ENCODE measurements around the gene C1orf21. TPM values are rescaled to one million over a fixed set of nuclear protein-coding genes. Genes with fewer than 3 reads are reported as not detected.

The C1orf21 gene
- total and polyA plus RNA-seq, 2 donors (not counting 3 experiments of a cell fraction or from before 2014, with no cell fraction given): 0.79 to 8.5 TPM

DNA sequence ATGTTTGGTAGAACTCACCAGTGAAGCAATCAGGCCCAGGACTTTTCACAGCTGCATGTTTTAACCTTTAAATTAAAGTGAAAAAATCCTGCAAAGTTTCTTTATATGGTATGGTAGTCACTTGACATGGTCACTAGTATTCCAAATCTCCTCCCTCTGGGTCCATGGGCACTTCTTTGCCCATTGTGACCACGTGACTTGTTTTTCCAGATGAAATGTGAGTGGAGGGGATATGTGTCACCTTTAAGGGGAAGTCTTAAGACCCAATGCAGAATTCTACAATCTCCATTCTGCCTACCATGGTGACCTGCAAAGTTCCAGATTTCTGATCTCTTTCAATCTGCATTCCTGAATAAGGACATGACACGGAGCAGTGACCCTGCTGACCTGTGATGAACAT, 152.8 kb downstream of the C1orf21 start:
- ChIA-PET CTCF (no interaction called here), POLR2A (no interaction called here)
- BruUV-seq (replicated peaks): no TSS peak
- no peak for FAIRE-seq
- dilution Hi-C loops (cut with MboI; ENCODE audit: extremely low pct_ligation_motif_present, low sequenced_read_pairs) (no loop called here), intact Hi-C loops (cut with micrococcal nuclease) (no loop called here)
- Histone ChIP-seq H3K4me3 (replicated peaks in 1 of 3; ENCODE audit: insufficient read depth in 1 of 3, low read depth in 1 of 3, low read length in 3 of 3) (no peak overlapping the region), H3K4me2 (ENCODE audit: insufficient read depth, low read length) (no peak overlapping the region), H3K9me1 (replicated peaks; ENCODE audit: control insufficient read depth, extremely low read depth, insufficient read depth, low read length) (no peaks in the 10 kb centered on the region), H3K27me3 (ENCODE audit: control insufficient read depth in 2 of 2, insufficient read depth in 2 of 2, low read length in 2 of 2) (no peaks in the 10 kb centered on the region), H2AFZ (ENCODE audit: low read depth, low read length) (no peak overlapping the region), H3K9me3 (replicated peaks; ENCODE audit: control insufficient read depth, insufficient read depth, low read length) (no peaks in the 10 kb centered on the region), H3K4me1 (ENCODE audit: control insufficient read depth, extremely low read depth, insufficient read depth, low read length) (no peaks in the 10 kb centered on the region), H3K79me2 (ENCODE audit: control insufficient read depth, insufficient read depth, low read length) (no peaks in the 10 kb centered on the region), H3K27ac (ENCODE audit: insufficient read depth, low read depth, low read length) (no peak overlapping the region), H3K9ac (replicated peaks; ENCODE audit: extremely low read depth, insufficient read depth, low read length) (no peak overlapping the region), H3K36me3 (ENCODE audit: control insufficient read depth in 2 of 2, extremely low read depth in 1 of 2, insufficient read depth in 2 of 2, low read length in 2 of 2) (no peaks in the 10 kb centered on the region), H4K20me1 (replicated peaks; ENCODE audit: control insufficient read depth, extremely low read depth, insufficient read depth, low read length) (no peaks in the 10 kb centered on the region)
- TF ChIP-seq JUN (IDR thresholded peaks at IDR 0.05; ENCODE audit: borderline replicate concordance, insufficient read depth, insufficient read length, low read depth): no peak
- TF ChIP-seq GATA2 (IDR thresholded peaks at IDR 0.05; ENCODE audit: insufficient read depth, insufficient read length, low read depth, low read length): no peak
- TF ChIP-seq, protein P1, sequence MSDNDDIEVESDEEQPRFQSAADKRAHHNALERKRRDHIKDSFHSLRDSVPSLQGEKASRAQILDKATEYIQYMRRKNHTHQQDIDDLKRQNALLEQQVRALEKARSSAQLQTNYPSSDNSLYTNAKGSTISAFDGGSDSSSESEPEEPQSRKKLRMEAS (IDR thresholded peaks at IDR 0.05; ENCODE audit: insufficient read depth, insufficient read length): no peak
- no peak for TF ChIP-seq FOS (IDR thresholded peaks at IDR 0.05; ENCODE audit: borderline replicate concordance, insufficient read depth, low read length)
- TF ChIP-seq POLR2A (IDR thresholded peaks at IDR 0.05; ENCODE audit: low read depth, low read length): no peak
- no peak for TF ChIP-seq MYC (IDR thresholded peaks at IDR 0.05; ENCODE audit: low read depth, low read length)
- TF ChIP-seq POLR2AphosphoS5 (IDR thresholded peaks at IDR 0.05; ENCODE audit: insufficient read depth, low read depth, low read length): no peak
- no peak for TF ChIP-seq EZH2 (IDR thresholded peaks at IDR 0.05; ENCODE audit: borderline replicate concordance, low read depth, low read length, severe bottlenecking)
- TF ChIP-seq, protein P2, sequence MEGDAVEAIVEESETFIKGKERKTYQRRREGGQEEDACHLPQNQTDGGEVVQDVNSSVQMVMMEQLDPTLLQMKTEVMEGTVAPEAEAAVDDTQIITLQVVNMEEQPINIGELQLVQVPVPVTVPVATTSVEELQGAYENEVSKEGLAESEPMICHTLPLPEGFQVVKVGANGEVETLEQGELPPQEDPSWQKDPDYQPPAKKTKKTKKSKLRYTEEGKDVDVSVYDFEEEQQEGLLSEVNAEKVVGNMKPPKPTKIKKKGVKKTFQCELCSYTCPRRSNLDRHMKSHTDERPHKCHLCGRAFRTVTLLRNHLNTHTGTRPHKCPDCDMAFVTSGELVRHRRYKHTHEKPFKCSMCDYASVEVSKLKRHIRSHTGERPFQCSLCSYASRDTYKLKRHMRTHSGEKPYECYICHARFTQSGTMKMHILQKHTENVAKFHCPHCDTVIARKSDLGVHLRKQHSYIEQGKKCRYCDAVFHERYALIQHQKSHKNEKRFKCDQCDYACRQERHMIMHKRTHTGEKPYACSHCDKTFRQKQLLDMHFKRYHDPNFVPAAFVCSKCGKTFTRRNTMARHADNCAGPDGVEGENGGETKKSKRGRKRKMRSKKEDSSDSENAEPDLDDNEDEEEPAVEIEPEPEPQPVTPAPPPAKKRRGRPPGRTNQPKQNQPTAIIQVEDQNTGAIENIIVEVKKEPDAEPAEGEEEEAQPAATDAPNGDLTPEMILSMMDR (IDR thresholded peaks at IDR 0.05; ENCODE audit: extremely low read depth in 1 of 2, insufficient read depth in 1 of 2, low read depth in 1 of 2, low read length in 2 of 2): no peak
- no peak for DNase-seq (ENCODE audit: low read depth, low spot score)
